ENCODE data around the gene MAP3K8.
"Not testable (repeated sequence)": the region's sequence is repeated elsewhere in the genome, so short reads cannot be mapped to it uniquely, and the experiment has no call there.

The MAP3K8 gene

DNA sequence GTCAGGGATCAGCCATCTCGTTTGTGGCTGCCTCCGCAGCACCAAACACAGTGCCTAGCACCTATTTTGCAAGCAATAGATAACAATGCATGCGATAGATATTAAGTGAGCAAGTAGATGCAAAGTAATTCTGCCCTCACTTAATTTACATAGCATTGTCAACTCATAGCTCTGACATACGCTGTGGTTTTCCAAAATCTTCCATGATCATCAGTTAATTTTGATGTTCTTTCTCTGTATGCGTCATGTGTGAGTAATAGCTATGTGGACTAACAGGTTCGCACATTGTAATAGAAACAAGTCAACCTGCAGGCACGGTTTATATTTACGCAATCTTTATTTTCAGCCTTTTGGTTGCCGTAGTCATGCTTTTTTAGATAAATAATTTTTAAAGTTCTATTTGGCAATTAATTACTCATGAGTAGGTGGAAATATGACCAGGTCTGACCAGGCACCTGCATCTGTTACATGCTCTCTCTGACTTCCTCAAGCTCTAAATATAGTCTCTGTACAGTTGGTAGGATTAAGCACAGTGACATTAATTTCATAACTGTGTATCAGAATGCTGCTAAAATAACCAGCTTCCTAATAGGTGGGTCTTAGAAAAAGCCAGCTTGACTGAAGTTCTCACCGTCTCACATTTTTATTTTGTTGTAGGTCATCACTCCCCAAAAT lies 13.3 kb downstream of the MAP3K8 start:
- DNase-seq (ENCODE audit: low read depth in 2 of 3, low spot score in 1 of 3): no peak

DNA sequence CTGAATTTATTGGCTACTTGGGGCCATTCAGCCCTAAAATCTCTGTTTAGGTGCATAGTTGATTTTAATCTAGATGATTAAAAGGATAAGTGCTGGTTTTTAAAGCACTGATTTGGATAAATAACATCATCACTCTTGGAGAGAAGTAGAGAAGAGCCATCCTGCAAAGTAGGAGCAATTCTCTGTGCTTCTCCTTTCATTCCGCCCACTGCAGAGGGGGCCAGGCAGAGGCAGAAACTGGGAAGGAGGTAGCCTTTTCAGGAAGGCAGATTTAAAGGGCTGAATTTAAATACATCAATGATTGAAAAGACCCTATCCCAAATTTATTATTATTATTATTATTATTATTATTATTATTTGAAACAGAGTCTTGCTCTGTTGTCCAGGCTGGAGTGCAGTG lies 14.1 kb downstream of the MAP3K8 start:
- no peak for DNase-seq (ENCODE audit: low read depth in 2 of 3, low spot score in 1 of 3)

DNA sequence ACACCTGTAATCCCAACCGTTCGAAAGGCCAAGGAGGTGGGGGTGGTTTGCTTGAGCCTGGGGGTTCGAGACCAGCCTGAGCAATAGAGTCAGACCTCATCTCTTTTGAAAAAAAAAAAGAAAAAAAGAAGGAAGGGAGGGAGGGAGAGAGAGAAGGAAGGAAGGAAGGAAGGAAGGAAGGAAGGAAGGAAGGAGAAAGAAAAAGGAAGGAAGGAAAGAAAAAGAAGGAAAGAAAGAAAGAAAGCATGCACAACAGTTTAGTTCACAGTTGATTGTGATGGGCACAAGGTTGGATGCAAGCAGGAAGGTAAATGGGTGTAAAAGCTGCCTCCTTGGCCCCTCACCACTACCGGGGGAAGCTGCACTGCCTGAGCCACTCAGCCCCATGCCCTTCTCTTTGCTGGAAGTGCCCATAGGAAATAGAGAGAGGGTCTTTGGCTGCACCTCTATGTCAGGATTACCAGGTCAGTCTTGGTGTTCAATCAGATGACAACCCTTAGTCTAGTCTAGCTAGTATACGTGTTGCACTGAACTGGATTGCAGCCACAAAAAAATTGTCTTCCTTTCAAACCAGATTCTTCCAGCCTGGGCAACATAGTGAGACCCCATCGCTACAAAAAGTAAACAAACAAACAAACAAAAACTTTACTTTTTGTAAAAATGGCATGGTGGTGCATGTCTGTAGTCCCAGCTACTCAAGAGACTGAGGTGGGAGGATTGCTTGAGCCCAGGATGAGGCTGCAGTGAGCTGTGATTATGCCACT lies 20.0 kb downstream of the MAP3K8 start:
- no peak for DNase-seq (ENCODE audit: low read depth in 2 of 3, low spot score in 1 of 3)

DNA sequence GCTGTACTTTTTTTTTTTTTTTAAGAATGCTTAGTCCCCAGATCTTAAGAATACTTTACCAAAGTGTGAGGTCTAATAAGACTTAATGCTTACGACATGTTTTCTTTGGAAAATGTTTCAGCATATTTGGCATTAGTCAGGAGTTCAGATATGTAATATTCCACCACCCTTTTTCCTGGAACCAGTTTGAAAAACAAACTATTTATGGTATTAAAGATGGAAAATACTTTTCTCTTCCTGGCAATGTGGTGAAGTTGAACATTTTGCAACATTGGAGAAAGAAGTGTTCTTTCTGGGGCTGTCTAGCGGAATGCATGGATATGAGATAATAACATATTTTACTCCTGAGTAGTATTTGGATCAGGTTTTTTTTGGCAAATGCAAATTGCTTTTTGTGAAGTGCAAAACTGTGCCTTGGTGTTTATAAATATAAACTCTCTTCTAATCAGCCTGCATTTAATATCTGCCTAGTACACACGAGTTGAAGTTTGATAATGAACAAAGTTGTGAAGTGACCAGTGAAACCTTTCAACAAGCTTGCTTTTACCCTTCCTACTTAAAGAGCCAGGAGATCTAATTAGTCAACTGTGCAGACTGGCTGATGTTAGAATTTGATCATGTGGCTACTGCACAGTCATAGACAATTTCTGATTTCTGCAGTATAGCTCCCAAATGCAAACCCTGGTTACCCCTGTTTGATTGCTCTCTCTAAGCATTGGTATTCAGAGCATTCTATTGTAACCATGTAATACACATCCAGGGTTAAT lies 20.9 kb downstream of the MAP3K8 start:
- DNase-seq (ENCODE audit: low read depth in 2 of 3, low spot score in 1 of 3): no peak

DNA sequence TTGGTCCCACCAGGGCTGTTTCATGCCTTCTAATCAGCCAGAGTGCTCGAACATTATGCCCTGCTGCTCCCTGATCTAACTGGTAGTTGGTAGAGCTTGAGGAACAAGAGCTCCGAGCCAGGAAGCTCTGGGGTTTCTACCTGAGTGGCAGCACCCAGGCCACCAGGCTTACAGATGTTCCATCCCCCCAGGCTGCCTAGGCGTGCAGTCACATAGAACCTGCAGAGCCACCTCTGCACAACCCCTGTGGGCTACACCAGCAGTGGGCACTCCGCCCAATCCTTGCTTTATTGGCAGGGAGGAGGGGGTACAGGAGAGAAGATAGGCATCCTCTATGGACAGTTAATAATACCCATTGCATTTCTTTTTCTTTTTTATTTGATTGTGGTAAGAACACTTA lies 21.8 kb downstream of the MAP3K8 start:
- no peak for DNase-seq (ENCODE audit: low read depth in 2 of 3, low spot score in 1 of 3)

DNA sequence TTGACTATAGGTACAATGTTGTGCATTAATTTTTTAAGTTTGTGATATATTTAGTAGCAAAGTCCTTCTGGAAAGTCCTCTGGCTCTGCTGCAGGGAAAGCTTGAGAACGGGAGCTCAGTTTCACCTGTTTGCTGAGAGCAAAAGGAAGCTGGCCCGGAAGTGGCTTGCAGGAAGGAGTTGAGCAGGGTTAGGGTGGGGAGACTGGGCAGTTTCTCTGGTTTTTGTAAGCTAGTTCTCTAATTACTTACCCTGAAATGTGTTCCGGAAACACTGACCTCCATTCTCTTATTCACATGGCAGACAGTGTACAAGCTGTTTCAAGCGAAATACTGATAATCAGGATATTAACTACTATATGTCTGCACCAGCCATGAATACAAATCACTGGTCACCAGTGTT lies 22.3 kb downstream of the MAP3K8 start:
- DNase-seq (ENCODE audit: low read depth in 2 of 3, low spot score in 1 of 3): no peak

DNA sequence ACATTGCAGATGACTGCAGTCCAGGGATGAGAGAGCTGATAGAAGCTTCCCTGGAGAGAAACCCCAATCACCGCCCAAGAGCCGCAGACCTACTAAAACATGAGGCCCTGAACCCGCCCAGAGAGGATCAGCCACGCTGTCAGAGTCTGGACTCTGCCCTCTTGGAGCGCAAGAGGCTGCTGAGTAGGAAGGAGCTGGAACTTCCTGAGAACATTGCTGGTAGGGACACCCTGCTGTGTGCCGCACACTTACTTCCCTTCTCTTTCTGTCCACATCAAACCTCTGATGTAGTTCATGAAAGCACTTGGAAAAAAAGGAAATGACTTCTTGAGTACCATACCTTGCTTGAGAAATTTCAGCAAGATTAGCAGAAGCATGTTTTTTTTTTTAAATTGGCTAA lies 25.3 kb downstream of the MAP3K8 start:
- no peak for DNase-seq (ENCODE audit: low read depth in 2 of 3, low spot score in 1 of 3)

DNA sequence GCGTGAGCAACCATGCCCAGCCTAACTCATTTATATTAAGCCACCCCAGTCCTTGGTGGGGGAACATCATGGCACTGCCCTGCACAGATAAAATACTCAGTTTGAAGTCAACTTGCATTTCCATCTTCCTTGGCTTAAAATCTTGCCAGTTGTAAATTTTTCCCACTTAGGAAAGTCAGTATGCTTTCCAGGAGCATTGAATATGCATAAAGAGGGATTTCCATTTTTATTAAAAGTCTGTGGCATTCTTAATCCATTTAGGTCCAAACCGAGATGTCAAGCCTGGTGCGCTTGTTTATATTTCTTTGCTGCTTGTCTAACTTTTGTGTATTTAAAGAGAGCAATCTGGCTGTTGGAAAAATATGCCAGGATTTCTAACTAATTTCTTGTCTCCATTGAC lies 26.1 kb downstream of the MAP3K8 start:
- DNase-seq (ENCODE audit: low read depth in 2 of 3, low spot score in 1 of 3): no peak

DNA sequence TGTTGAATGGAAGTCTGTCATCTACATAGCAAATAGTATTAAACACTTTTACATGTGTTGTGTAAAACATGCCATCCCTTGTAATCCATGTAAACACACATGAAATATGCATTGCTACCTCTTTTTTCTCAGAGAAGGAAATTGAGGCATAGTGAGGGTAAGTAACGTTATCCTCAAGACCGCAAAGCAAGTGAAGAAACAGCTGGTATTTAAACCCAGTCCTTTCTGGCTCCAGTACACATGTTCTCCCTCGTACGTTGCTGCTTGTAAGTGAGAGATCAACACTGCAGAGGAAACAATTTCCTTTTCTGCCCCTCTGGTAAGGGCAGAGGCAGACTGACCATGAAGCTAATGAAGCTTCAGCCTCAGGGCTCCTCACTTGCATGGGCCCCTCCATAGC lies 28.5 kb downstream of the MAP3K8 start:
- no peak for DNase-seq (ENCODE audit: low read depth in 2 of 3, low spot score in 1 of 3)

DNA sequence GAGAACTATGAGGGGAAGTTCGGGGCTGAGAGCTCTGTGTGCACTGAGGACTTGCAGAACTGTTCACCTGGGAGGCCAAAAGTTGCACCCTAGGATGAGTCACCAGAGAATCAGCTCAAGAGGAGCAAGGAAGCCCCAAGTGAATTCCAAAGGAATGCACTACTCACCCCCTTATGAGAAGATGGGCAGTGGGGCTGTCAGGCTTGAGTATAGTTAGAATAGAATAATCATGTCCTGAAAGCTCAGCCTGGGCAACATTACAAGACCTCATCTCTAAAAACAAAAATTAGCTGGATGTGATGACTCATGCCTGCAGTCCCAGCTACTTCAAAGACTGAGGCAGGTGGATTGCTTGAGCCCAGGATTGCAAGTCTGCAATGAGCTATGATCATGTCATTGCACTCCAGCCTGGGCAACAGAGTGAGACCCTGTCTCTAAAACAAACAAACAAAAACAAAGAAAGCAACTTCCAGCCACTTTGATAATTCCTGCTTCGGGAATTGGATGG lies 30.0 kb downstream of the MAP3K8 start:
- no peak for DNase-seq (ENCODE audit: low read depth in 2 of 3, low spot score in 1 of 3)

DNA sequence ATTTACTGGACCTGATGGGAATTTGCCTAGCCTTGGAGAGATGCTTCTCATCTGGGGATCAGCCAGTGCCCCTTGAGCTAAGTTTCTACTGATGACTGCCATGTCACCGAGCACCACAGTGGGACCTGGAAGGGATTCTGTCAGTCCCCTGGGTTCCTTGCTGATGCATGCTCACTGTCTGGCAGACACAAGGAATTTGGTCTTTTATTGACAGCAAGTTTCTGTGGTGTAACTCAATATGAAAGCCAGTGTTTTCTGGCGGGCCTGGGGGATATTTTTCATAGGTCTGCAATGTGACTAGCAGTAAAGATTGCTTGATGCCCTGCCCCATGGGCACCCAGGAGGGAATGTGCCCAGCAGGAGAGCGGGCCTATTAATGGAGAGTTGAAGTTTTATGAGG lies 30.7 kb downstream of the MAP3K8 start:
- DNase-seq (ENCODE audit: low read depth in 2 of 3, low spot score in 1 of 3): no peak

DNA sequence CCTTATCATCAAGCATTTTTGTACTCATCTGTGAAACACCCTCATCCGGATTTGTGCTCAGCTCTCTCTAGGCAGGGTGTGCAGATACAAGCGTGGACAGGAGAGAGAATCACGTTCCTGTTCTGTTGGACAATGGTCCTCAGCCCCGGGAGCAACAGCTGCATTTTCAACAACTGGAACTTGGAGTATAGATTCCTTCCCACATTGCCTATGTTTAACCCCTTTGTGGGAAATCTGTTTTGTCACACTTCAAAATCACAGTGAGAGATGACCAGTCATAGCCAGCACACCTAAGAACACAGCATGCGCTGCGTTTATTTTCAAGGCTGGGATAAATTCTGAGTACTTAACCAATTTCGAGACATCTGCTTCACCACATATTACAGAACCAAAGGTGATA lies 32.5 kb downstream of the MAP3K8 start:
- no peak for DNase-seq (ENCODE audit: low read depth in 2 of 3, low spot score in 1 of 3)

DNA sequence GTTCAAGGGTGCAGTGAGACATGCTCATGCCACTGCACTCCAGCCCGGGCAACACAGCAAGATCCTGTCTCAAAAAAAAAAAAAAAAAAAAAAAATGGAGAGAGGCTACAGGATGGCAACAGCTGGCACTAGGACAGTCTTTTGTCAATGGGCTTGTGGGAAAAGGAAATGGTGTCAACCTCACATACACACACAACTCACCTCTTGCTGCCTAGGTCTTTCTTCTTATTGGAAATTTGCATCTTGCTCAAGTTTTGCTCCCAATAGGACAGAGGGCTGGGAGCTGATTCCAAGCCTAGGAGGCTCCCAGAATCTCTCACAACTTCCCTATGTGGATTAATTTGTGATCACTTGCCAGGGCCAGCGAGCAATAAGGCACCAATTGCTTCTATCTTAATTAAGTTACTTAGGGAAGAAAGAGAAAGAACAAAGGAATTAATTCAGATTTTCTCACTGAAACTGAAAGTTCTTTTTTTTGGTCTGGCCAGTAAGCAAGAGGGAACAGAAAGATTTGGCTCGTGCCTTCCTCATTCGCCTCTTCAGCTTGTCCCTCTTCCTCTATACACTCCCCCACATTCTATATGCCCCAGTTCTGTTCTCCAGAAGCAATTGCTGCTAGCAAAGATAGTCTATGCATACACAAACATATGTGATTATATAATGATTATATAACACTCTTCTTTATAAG lies 33.8 kb downstream of the MAP3K8 start:
- no peak for DNase-seq (ENCODE audit: low read depth in 2 of 3, low spot score in 1 of 3)

DNA sequence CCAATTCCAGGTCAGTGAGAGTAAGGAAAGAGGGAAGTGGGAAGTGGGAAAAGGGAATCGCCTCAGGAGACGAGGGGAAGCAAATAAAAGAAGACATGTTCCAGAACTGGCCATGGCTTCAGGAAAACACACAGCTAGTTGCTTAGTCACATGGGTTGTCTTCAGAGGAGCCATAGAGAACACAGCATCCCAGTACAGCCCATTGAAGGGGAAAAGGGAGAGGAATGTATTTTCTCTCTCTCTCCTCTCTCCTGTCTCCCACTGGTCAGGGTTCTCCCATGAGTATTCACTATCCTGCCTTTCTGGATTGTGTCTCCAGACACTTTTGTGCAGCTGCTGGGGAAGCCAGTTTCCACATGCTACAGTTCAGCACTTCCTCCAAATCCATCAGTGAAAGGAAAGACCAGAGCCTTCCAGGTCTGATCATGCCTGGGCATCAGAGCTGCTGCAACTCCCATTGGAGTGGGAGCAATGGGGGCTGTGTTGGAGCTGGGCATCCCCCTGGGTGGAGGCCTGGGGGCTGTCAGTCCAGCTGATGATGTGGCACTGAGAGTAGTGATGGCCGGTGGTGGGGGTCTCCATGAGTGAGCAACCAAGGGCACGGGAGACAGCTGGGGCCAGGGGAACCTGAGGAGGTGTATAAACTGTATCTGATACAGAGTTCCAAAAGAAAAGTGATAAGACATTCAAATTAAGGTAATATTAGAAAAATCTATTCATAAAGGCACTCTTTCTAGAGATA lies 38.6 kb downstream of the MAP3K8 start:
- no peak for DNase-seq (ENCODE audit: low read depth in 2 of 3, low spot score in 1 of 3)

DNA sequence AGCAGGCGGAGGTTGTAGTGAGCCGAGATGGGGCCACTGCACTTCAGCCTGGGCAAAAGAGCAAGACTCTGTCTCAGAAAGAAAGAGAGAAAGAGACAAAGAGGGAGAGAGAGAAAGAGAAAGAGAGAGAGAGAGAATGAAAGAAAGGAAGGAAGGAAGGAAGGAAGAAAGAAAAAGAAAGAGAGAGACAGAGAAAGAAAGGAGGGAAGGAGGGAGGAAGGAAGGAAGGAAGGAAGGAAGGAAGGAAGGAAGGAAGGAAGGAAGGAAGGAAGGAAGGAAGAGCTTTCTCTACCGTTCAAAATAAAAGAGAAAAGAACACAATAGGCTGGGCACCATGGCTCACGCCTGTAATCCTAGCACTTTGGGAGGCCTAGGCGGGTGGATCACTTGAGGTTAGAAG lies 41.5 kb downstream of the MAP3K8 start:
- not testable (repeated sequence) for DNase-seq (ENCODE audit: low read depth in 2 of 3, low spot score in 1 of 3)

DNA sequence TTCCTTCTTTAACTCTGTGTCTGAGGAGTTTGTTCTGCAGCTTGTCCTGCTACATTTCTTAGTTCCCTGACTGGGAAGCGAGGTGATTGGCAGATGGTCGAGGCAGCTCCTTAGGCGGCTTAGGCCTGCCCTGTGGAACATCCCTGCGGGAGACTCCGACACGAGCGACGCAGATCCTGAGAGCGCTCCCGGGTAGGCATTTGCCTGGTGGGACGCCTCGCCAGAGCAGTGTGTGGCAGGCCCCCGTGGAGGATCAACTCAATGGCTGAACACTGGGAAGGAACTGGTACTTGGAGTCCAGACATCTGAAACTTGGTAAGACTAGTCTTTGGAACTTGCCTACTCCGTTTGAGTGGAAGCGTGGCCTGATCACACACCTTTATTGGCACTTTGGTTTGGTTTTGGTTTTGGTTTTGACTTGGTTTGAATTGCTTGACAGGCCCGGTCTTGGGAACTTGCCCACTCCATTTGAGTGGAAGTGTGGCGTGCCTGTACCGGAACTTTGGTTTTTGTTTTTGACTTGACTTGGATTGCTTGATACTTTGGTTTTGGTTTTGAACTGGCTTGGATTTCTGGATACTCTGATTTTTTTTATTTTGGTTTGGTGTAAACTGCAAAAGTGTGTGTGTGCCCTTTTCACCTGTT lies 42.6 kb downstream of the MAP3K8 start:
- DNase-seq (ENCODE audit: low read depth in 2 of 3, low spot score in 1 of 3): no peak

DNA sequence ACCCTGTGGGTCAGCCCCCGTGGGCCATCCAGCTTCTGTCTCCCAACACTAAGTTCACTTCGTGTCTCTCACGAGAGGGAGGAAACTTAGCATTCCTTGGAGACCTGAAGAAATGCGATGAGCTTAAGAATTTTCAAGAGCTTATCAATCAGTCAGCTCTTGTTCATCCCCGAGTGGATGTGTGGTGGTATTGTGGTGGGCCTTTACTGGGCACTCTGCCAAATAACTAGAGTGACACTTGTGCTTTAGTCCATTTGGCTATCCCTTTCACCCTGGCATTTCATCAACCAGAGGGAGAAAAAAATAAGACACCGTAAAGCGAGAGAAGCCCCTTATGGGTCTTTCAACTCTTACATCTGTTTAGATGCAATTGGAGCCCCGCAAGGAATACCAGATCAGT lies 45.5 kb downstream of the MAP3K8 start:
- not testable (repeated sequence) for DNase-seq (ENCODE audit: low read depth in 2 of 3, low spot score in 1 of 3)

DNA sequence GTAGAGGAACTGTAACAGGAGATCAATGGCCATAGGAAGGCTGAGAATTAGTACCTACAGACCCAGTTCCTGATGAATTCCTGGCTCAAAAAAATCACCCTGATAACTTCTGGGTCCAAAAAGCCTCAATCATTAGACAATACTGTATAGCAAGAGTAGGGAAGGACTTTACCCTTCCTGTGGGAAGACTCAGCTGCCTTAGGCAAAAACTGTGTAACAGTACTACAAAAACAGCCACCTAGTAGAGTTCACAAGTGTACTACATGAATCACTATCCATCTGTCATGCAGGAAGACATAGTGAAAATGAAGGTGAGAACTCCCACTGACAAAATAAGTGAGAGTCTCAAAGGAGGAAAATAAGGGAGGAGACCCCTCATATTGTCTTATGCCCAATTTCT lies 47.6 kb downstream of the MAP3K8 start:
- DNase-seq (ENCODE audit: low read depth in 2 of 3, low spot score in 1 of 3): no peak

DNA sequence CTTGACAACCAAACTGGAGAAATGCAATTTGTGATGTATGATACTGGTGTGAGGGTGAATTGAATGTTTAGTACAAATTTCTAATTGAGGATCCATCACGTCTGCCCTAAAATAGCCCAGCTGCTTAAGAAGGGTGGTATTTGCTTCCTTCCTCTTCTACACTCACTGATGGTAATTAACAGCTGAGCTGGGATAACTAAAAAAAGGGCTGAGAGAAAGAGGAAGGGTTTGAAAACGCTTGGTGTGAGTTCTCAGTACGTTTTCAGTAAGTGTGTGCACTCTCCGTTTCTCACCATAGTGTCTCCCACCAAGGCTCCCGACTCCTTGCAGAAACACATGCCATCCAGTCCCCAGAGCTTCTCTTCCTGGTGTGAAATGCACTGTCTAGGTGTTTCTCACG lies 54.3 kb downstream of the MAP3K8 start:
- no peak for DNase-seq (ENCODE audit: low read depth in 2 of 3, low spot score in 1 of 3)

DNA sequence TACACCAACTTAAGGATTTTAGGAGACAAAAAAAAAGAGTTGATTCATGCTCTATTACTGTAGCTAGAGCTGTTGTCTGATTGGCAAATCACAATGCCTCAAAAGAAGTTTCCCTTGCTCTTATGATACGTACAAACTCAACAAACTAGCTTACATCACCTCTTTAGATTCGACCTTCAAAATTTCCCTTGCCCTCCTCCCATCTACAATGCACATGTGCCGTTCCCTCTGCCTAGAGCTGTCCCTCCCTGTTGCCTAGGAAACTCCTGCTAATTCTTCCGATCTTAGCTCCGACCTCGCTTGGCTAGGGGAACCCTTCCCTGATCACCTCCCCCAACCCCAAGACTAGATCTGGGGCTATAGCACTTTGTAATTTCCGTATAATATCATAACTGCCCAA lies 55.4 kb downstream of the MAP3K8 start:
- DNase-seq (ENCODE audit: low read depth in 2 of 3, low spot score in 1 of 3): no peak

Measured in stimulated activated CD4-positive, alpha-beta T cell treated with anti-CD3 and anti-CD28 coated beads, Interleukin-12 subunit alpha, Interleukin-12 subunit beta, amount 100 ng/mL, for 48 hours (primary cell).